Activated CD4-positive, alpha-beta T cell treated with anti-CD3 and anti-CD28 coated beads for 36 hours (primary cell): ENCODE data around the gene SRMS. TPM values are rescaled to one million over a fixed set of nuclear protein-coding genes. Genes with fewer than 3 reads are reported as not detected.

ENCODE experiments used
- total RNA-seq, 2 experiments: library from RNA; stranded (reverse); gene quantifications; one replicate each; pipeline ENCODE4 v1.2.3, GENCODE V29; 2021

Gene SRMS
- total RNA-seq, 2 experiments from 2014 or later, result not detected

Other genes with a start within 250 kb of the SRMS start
- not detected for gene CHRNA4, start 186.4 kb downstream of the SRMS start, total RNA-seq
- gene KCNQ2, start 75.1 kb downstream of the SRMS start, total RNA-seq, result not detected
- gene EEF1A2, start 48.7 kb downstream of the SRMS start, total RNA-seq, result under 1 TPM; 0.69 to 0.81 TPM
- gene PPDPF, start 27.0 kb downstream of the SRMS start, total RNA-seq, result 100 to 1,000 TPM; 119 to 133 TPM
- gene PTK6, start 10.4 kb downstream of the SRMS start, total RNA-seq, result under 1 TPM; 0.25 to 0.48 TPM
- gene FNDC11, start 6.4 kb upstream of the SRMS start, total RNA-seq, result under 1 TPM; 0.18 to 0.27 TPM
- 10 to 100 TPM; 16.1 to 18.7 TPM for gene HELZ2, start 26.5 kb upstream of the SRMS start, total RNA-seq
- 10 to 100 TPM; 14.0 to 14.1 TPM for gene GMEB2, start 79.4 kb upstream of the SRMS start, total RNA-seq
- 10 to 100 TPM; 15.4 to 17.6 TPM for gene STMN3, start 105.7 kb upstream of the SRMS start, total RNA-seq
- gene RTEL1, start 110.6 kb upstream of the SRMS start, total RNA-seq, result 10 to 100 TPM; 44.5 to 44.7 TPM
- 1 to 10 TPM in 1 of 2 experiments, under 1 TPM in 1; 0.21 to 1.7 TPM for gene TNFRSF6B, start 148.9 kb upstream of the SRMS start, total RNA-seq
- gene ARFRP1, start 160.2 kb upstream of the SRMS start, total RNA-seq, result 10 to 100 TPM; 36.4 to 52.0 TPM
- gene ZGPAT, start 160.3 kb upstream of the SRMS start, total RNA-seq, result 10 to 100 TPM; 15.3 to 21.9 TPM
- 10 to 100 TPM in 1 of 2 experiments, 1 to 10 TPM in 1; 7.3 to 10.2 TPM for gene LIME1, start 188.9 kb upstream of the SRMS start, total RNA-seq
- 10 to 100 TPM; 30.9 to 34.9 TPM for gene SLC2A4RG, start 192.0 kb upstream of the SRMS start, total RNA-seq